Stimulated activated CD4-positive, alpha-beta T cell treated with anti-CD3 and anti-CD28 coated beads, Interleukin-1b, Interleukin-23, amount 100 ng/mL, for 24 hours (primary cell): ENCODE data around the gene SNTA1.
"Not testable (repeated sequence)": the region's sequence is repeated elsewhere in the genome, so short reads cannot be mapped to it uniquely, and the experiment has no call there.

Source experiments
- DNase-seq, 4 experiments: peaks; one replicate each; pipeline ENCODE4 v3.0.0-alpha.2; 2020; ENCODE audit warnings: low read depth in 4 of 4, low spot score in 1 of 4

Gene SNTA1

GRCh38 chr20:33466303-33466646 is 22.7 kb upstream of the SNTA1 start:
- no peak for DNase-seq

GRCh38 chr20:33465481-33466302 is 22.1 kb upstream of the SNTA1 start:
- DNase-seq: no peak

GRCh38 chr20:33464759-33465158 is 21.2 kb upstream of the SNTA1 start:
- not testable (repeated sequence) for DNase-seq

GRCh38 chr20:33463332-33464101 is 20.0 kb upstream of the SNTA1 start:
- DNase-seq: no peak

GRCh38 chr20:33460711-33461110 is 17.1 kb upstream of the SNTA1 start:
- DNase-seq: no peak

DNA sequence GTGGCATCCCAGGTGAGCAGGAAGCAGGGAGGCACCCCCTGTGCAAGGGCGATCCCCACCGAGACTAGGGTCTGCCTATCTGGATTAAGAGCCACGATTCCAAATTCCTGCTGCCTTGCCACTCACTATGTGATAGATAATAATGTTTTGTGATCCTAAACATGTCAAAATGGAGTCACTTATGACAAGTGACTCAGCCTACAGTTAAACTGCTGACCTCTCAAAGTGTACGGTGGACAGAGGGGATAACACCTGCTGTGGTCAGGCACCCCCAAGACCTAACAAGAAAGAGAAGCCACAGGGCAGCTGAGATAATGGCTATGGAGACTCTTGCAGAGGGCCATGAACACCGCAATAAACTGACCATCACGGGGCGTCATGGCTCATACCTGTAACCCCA is 16.0 kb upstream of the SNTA1 start:
- no peak for DNase-seq

GRCh38 chr20:33456916-33457642 is 13.5 kb upstream of the SNTA1 start:
- peak; percentile 70 to 81 (median 72) for DNase-seq

DNA sequence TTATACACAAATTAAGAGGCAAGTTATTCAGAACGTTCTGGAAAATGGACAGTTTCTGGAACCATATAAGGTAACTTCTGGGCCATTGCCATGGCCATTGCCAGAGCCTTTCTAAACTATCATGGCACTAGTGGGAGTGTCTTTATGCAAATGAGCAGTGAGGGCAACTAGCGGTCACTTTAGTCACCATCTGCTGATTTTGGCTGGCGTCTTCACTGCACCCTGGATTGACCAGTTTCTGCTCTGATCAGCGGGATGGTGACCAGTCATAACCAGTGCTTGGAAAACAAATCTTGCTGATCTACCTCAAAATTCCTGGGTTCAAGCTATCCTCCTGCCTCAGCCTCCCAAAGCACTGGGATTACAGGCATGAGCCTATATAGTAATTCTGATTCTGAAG is 7.3 kb upstream of the SNTA1 start:
- no peak for DNase-seq

- no peak for DNase-seq
These were observed 2.5 kb upstream of the SNTA1 start for GRCh38 chr20:33445881-33446625.

DNA sequence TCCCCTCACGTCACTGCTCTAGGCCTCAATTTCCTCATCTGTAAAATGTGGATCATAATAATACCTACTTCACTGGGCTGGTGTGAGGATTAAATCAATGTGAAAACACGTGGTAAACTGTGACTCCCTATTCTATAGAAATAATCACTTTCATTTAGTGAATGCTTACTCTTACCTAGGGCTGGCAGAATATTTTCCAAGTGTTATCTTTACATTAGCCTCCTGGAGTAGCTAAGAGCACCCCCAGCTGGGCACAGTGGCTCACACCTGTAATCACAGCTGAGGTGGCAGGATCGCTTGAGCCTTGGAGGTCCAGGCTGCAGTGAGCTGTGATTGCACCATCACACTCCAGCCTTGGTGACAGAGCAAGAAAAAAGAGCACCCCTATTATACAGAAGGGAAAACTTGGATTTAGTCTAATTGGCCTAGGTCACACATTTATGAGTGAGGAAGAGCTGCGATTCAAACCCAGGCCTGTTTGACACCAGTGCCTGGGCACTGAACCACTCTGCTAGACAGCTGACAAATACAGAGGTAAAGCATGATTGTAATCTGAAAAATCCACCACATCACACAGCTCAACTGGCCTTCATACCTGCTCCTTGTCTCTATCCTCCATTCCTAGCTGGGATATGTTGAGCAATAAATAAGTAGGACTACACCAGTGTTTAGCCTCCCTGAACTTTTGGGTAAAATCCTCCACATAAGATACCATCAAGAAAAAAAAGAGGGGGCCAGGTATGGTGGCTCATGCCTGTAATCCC is 1.4 kb upstream of the SNTA1 start:
- DNase-seq: no peak

- DNase-seq: no peak
These were observed 504 bp downstream of the SNTA1 start for GRCh38 chr20:33443006-33443511.

DNA sequence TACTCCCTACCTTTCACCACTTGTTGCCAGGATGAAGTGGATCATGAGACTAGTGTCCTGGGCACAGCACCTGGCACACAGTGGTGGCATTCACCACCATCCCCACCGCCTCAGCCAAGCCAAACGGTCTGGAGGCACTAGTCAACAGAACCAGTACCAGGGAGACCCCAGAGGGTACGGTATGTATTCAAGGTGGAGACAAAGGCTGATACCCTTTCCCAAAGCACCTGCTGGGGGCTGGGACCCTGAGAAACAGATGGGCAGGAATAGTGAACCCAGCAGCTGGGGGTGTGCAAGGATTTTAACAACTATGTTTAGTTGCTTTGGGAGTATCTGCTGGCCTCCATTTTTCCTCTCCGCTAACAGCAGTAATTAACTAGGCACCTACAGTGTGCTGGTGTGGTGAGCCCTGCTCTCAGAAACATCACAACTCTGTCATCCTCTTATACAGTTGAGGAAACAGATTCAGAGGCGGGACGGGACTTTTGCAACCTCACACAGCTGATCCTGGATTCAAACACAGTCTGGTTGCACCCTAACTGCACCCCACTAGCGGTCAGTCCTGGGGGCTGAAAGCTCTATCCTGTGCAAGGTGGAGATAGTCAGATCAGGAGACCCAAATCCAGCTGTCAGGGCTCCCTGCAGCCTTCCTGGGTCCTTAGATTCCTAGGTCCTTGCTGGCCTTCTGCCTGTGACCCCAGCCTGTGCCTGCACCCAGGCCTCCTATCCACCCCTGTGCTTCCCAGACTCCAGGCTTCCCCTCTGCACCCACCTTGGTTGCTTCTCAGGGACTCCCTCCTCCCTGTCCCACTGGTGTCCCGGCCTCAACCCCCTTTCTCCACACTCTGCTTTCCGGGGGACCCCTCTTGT is 1.2 kb downstream of the SNTA1 start:
- no peak for DNase-seq

GRCh38 chr20:33441142-33441955 is 2.2 kb downstream of the SNTA1 start:
- no peak for DNase-seq

DNA sequence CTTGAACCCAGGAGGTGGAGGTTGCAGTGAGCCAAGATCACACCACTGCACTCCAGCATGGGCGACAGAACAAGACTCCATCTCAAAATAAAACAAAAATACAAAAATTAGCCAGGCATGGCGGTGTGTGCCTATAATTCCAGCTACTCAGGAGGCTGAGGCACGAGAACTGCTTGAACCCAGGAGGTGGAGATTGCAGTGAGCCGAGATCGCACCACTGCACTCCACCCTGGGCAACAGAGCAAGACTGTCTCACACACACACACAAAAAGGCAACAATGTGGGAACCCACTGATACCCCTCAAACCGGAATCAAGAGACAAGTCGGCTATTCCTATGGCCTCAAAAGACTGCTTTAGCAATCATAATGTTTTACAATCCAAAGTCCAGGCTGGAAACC is 3.0 kb downstream of the SNTA1 start:
- not testable (repeated sequence) for DNase-seq

DNA sequence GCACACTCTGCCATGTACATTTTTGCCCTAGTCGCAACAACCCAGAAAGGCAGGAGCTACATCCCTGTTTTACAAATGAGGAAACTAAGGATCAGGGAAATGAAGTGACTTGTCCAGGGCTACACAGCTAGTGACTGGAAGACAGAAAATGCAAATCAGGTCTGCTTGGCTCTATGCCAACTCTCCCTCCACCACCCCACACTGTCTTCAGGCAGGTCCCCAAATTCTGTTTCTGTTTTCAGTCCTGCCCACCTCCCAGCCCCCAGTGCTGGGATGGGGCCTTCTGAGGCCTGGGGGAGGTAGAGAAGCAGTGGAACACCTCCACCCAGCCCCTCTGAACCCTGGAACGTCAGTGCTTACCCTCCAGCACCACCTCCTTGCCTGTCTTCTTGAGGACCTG is 5.1 kb downstream of the SNTA1 start:
- no peak for DNase-seq

DNA sequence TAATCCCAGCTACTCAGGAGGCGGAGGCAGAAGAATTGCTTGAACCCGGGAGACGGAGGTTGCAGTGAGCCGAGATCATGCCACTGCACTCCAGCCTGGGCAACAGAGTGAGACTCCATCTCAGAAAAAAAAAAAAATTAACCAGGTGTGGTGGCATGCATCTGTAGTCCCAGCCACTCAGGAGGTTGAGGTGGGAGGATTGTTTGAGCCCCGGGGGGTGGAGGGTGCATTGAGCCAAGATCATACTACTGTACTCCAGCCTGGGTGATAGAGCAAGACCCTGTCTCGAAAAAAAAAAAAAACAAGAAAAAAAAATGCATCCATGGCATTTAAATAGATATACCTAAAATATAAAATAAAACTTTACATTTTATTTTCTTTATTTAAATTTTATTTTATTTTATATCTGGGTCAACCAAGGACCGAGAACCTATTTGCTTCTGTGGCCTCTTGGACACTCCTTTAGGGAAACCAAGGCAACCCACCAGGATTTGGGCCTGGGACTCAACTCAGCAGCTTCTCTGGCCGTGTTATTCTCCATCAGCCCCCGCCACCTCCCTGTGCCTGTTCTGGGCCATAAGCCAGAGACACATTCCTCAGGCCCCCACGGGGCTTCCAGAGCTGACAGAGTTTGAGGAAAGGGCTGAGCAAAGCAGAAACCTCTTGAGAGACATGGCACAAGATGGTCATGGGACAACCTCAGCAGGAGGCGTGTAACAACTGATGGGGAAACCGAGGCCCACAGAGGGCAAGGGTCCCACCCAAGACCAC is 6.2 kb downstream of the SNTA1 start:
- DNase-seq: no peak

GRCh38 chr20:33434434-33434833 is 9.1 kb downstream of the SNTA1 start:
- no peak for DNase-seq
